Measurements from ENCODE around the gene MTCL3.

GRCh38 chr6:127489248-127489647, 29.9 kb downstream of the MTCL3 start:
- TF ChIP-seq POLR2A (IDR thresholded peaks at IDR 0.05): no peak
- TF ChIP-seq, protein P1, sequence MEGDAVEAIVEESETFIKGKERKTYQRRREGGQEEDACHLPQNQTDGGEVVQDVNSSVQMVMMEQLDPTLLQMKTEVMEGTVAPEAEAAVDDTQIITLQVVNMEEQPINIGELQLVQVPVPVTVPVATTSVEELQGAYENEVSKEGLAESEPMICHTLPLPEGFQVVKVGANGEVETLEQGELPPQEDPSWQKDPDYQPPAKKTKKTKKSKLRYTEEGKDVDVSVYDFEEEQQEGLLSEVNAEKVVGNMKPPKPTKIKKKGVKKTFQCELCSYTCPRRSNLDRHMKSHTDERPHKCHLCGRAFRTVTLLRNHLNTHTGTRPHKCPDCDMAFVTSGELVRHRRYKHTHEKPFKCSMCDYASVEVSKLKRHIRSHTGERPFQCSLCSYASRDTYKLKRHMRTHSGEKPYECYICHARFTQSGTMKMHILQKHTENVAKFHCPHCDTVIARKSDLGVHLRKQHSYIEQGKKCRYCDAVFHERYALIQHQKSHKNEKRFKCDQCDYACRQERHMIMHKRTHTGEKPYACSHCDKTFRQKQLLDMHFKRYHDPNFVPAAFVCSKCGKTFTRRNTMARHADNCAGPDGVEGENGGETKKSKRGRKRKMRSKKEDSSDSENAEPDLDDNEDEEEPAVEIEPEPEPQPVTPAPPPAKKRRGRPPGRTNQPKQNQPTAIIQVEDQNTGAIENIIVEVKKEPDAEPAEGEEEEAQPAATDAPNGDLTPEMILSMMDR (IDR thresholded peaks at IDR 0.05): no peak

Measured in lower leg skin (tissue), 3 donors.